H1 (cell line): Measurements from ENCODE around the gene RAMP3. TPM values are rescaled to one million over a fixed set of nuclear protein-coding genes. Genes with fewer than 3 reads are reported as not detected.

ENCODE experiments used
- CHD7 ChIP-seq: fragments of 300-600 bp; sonication (generic); IDR thresholded peaks from 2 replicates; pipeline ENCODE4 v1.7.1; 2012; ENCODE audit warnings: low read length, moderate library complexity, mild to moderate bottlenecking, inconsistent platforms; ENCODE audit not compliant: insufficient replicate concordance
- E2F6 ChIP-seq: IDR thresholded peaks from 2 replicates; pipeline ENCODE4 v1.6.1; 2012; ENCODE audit warnings: inconsistent platforms
- JUND ChIP-seq: IDR thresholded peaks from 2 replicates; pipeline ENCODE4 v1.6.1; 2011; ENCODE audit warnings: mild to moderate bottlenecking, improper control_type of control experiment, low read length
- POLR2A ChIP-seq, 2 experiments: IDR thresholded peaks; 1 replicate in 1 of 2; 2 replicates in 1 of 2; pipeline ENCODE4 v1.6.1; 2011; ENCODE audit warnings: low read depth in 2 of 2, low read length in 2 of 2, mild to moderate bottlenecking in 2 of 2; ENCODE audit errors: control extremely low read depth in 1 of 2
- SP1 ChIP-seq: IDR thresholded peaks from 2 replicates; pipeline ENCODE4 v1.6.1; 2011; ENCODE audit warnings: low read depth, low read length
- TCF12 ChIP-seq: IDR thresholded peaks from 2 replicates; pipeline ENCODE4 v1.6.1; 2011; ENCODE audit warnings: low read depth, mild to moderate bottlenecking, low read length
- polyA plus RNA-seq, 7 experiments: library from polyadenylated mRNA; depleted of rRNA in 3 of 7; stranded (reverse) in 5 of 7; unstranded in 2 of 7; fragments of >200 nt in 5 of 7; fragments of 200-250 nt in 2 of 7; gene quantifications; 1 replicate in 5 of 7; 2 replicates in 1 of 7; 4 replicates in 1 of 7; pipeline versions ENCODE4 v1.2.1 to v1.2.3, GENCODE V29; 2011 to 2013; ENCODE audit warnings: missing spikeins in 2 of 7, mixed read lengths in 2 of 7
- total RNA-seq: library from RNA; stranded (reverse); fragmentation: NEBNext Ultra II Directional; extraction: Animal tissue kit (Norgen Biotek cat#: 25700); gene quantifications from 2 replicates; pipeline ENCODE4 v1.2.1, GENCODE V29; 2021

RAMP3 gene
- total and polyA plus RNA-seq, 2 of the 8 experiments (the other 6 are each of a cell fraction or from before 2014, with no cell fraction given) = 0.88 to 0.98 TPM

GRCh38 chr7:45162311-45162845, 4.8 kb downstream of the RAMP3 start (continued):
- TF ChIP-seq JUND = no peak
- TF ChIP-seq CHD7 = no peak
- no peak for TF ChIP-seq TCF12
- TF ChIP-seq POLR2A (IDR thresholded peaks at IDR 0.05; ENCODE audit: control extremely low read depth in 1 of 2, low read depth in 2 of 2, low read length in 2 of 2) = no peak
- TF ChIP-seq SP1 = no peak
- TF ChIP-seq E2F6 = no peak
